RPMI7951 (cell line): Measurements from ENCODE around the gene SFXN3. TPM values are rescaled to one million over a fixed set of nuclear protein-coding genes. Genes with fewer than 3 reads are reported as not detected.

ENCODE experiments used
- DNase-seq: peaks from one replicate; pipeline ENCODE4 v3.0.0-alpha.2; 2012; ENCODE audit warnings: low read depth
- total RNA-seq: library from RNA; depleted of rRNA; stranded (reverse); fragments of >200 nt; shearing (Covaris generic); gene quantifications from 2 replicates; pipeline ENCODE4 v1.2.3, GENCODE V29; 2014

The SFXN3 gene
- total RNA-seq, 1 experiment from 2014 or later: 125 TPM

GRCh38 chr10:101035916-101036702 lies 5.1 kb downstream of the SFXN3 start:
- DNase-seq: no peak

GRCh38 chr10:101036726-101037125 lies 5.7 kb downstream of the SFXN3 start:
- DNase-seq: no peak

- no peak for DNase-seq
Measured at GRCh38 chr10:101038484-101038883, 7.5 kb downstream of the SFXN3 start.

GRCh38 chr10:101040061-101040460 lies 9.0 kb downstream of the SFXN3 start:
- no peak for DNase-seq

- DNase-seq: no peak
Measured at GRCh38 chr10:101040851-101041250, 9.8 kb downstream of the SFXN3 start.

GRCh38 chr10:101041252-101041761 lies 10.3 kb downstream of the SFXN3 start:
- DNase-seq: peak; percentile 80

- no peak for DNase-seq
Measured at GRCh38 chr10:101042118-101042517, 11.1 kb downstream of the SFXN3 start.

GRCh38 chr10:101042667-101043362 lies 11.8 kb downstream of the SFXN3 start:
- DNase-seq: peak; percentile 96

GRCh38 chr10:101043363-101043707 lies 12.3 kb downstream of the SFXN3 start:
- no peak for DNase-seq

- DNase-seq: no peak
Measured at GRCh38 chr10:101044117-101044516, 13.1 kb downstream of the SFXN3 start.

- DNase-seq: no peak
Measured at GRCh38 chr10:101046332-101047238, 15.6 kb downstream of the SFXN3 start.

GRCh38 chr10:101047268-101047667 lies 16.2 kb downstream of the SFXN3 start:
- DNase-seq: no peak

GRCh38 chr10:101047961-101048892 lies 17.2 kb downstream of the SFXN3 start:
- DNase-seq: no peak

GRCh38 chr10:101050208-101051069 lies 19.4 kb downstream of the SFXN3 start:
- peak; percentile 36 for DNase-seq

- DNase-seq: peak; percentile 75
Measured at GRCh38 chr10:101052285-101052684, 21.3 kb downstream of the SFXN3 start.

- no peak for DNase-seq
Measured at GRCh38 chr10:101053516-101053915, 22.5 kb downstream of the SFXN3 start.

- no peak for DNase-seq
Measured at GRCh38 chr10:101054351-101054750, 23.3 kb downstream of the SFXN3 start.

- no peak for DNase-seq
Measured at GRCh38 chr10:101054876-101055275, 23.8 kb downstream of the SFXN3 start.

GRCh38 chr10:101055411-101055810 lies 24.4 kb downstream of the SFXN3 start:
- DNase-seq: no peak
